HUES64 (cell line): ENCODE results near the gene MRPS10.

Experiments
- H3K27ac ChIP-seq: 2 replicates; pipeline ENCODE4 v1.7.0; 2013; ENCODE audit warnings: low read depth, low read length, inconsistent platforms
- H3K27me3 ChIP-seq: 2 replicates; pipeline ENCODE4 v1.6.1; 2013; ENCODE audit warnings: mild to moderate bottlenecking, low read length; ENCODE audit not compliant: insufficient read depth
- H3K36me3 ChIP-seq: 2 replicates; pipeline ENCODE4 v1.6.1; 2013; ENCODE audit warnings: mild to moderate bottlenecking, low read length; ENCODE audit not compliant: insufficient read depth
- H3K4me1 ChIP-seq: 2 replicates; pipeline ENCODE4 v1.6.1; 2013; ENCODE audit warnings: mild to moderate bottlenecking, low read length, moderate library complexity; ENCODE audit not compliant: insufficient read depth
- H3K4me3 ChIP-seq: 2 replicates; pipeline ENCODE4 v1.5.1; 2013; ENCODE audit warnings: mild to moderate bottlenecking, low read length, moderate library complexity
- H3K9ac ChIP-seq: 2 replicates; pipeline ENCODE4 v1.6.1; 2013; ENCODE audit warnings: mild to moderate bottlenecking, low read depth, low read length
- H3K9me3 ChIP-seq: 2 replicates; pipeline ENCODE4 v1.6.1; 2013; ENCODE audit warnings: low read depth, low read length; ENCODE audit not compliant: insufficient read depth
- WGBS: fragments of 150-250, 120-280 bp; methylation state at CpG from one replicate; pipeline ENCODE4 v1.1.7; 2013; ENCODE audit warnings: missing lambda C conversion rate; 5-methylcytosine and 5-hydroxymethylcytosine counted together

MRPS10 gene

DNA sequence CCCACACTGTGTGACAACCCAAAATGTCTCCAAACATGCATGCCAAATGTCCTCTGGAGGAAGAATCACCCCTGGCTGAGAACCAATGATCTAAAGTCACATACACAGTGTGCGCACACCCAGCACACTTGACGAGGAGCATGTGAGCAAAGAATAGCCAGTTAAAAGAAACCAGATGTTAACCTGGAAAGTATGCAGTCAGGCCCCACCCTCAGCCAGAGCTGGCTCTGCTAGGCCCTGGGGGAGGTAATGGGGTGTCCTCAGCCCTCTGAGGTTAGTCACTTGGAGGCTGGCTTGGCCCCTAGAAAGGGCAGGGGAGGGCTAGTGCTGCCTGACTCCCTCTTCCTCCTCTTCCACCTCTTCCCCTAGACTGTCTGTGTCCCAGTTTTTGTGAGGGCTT lies 59.6 kb downstream of the MRPS10 start:
- Histone ChIP-seq H3K9me3 (no peaks in the 10 kb centered on the region), H3K4me3 (no peak overlapping the region), H3K4me1 (0 out of 2 replicates have a peak, but pooled peaks cover 6% of the 10 kb centered on the region), H3K27ac (no peak overlapping the region), H3K36me3 (no peaks in the 10 kb centered on the region), H3K9ac (no peak overlapping the region; the same call in 1 of the 2 replicates), H3K27me3 (no peaks in the 10 kb centered on the region)
- WGBS, result 94% methylated on average over 2 of the region's 2 CpGs
